ENCODE results near the gene SEMA3D.

The SEMA3D gene

GRCh38 chr7:85175217-85175616 is 11.6 kb downstream of the SEMA3D start:
- TF ChIP-seq CTCF (IDR thresholded peaks at IDR 0.05; ENCODE audit: extremely low read depth, missing control alignments) = no peak
- DNase-seq (ENCODE audit: low spot score) = no peak

- TF ChIP-seq CTCF (IDR thresholded peaks at IDR 0.05; ENCODE audit: extremely low read depth, missing control alignments) = no peak
- no peak for DNase-seq (ENCODE audit: low spot score)
Observed at GRCh38 chr7:85172530-85172941, 14.3 kb downstream of the SEMA3D start.

- DNase-seq (ENCODE audit: low spot score) = no peak
- no peak for TF ChIP-seq CTCF (IDR thresholded peaks at IDR 0.05; ENCODE audit: extremely low read depth, missing control alignments)
Observed at GRCh38 chr7:85167636-85168035, 19.2 kb downstream of the SEMA3D start.

- TF ChIP-seq CTCF (IDR thresholded peaks at IDR 0.05; ENCODE audit: extremely low read depth, missing control alignments) = no peak
- no peak for DNase-seq (ENCODE audit: low spot score)
Observed at GRCh38 chr7:85165263-85165662, 21.6 kb downstream of the SEMA3D start.

- no peak for DNase-seq (ENCODE audit: low spot score)
- TF ChIP-seq CTCF (IDR thresholded peaks at IDR 0.05; ENCODE audit: extremely low read depth, missing control alignments) = no peak
Observed at GRCh38 chr7:85164376-85164775, 22.5 kb downstream of the SEMA3D start.

GRCh38 chr7:85162721-85163120 is 24.1 kb downstream of the SEMA3D start:
- no peak for DNase-seq (ENCODE audit: low spot score)
- no peak for TF ChIP-seq CTCF (IDR thresholded peaks at IDR 0.05; ENCODE audit: extremely low read depth, missing control alignments)

GRCh38 chr7:85160223-85160622 is 26.6 kb downstream of the SEMA3D start:
- no peak for TF ChIP-seq CTCF (IDR thresholded peaks at IDR 0.05; ENCODE audit: extremely low read depth, missing control alignments)
- peak; percentile 8 for DNase-seq (ENCODE audit: low spot score)
